SH-SY5Y (cell line): Measurements from ENCODE around the gene WDR70.

Source experiments
- GATA2 ChIP-seq: IDR thresholded peaks from 2 replicates; pipeline ENCODE4 v1.6.1; 2011; ENCODE audit warnings: mild to moderate bottlenecking, low read depth, low read length
- GATA3 ChIP-seq: IDR thresholded peaks from 2 replicates; pipeline ENCODE4 v1.6.1; 2011; ENCODE audit warnings: low read depth, mild to moderate bottlenecking, low read length, moderate library complexity

WDR70 gene

DNA sequence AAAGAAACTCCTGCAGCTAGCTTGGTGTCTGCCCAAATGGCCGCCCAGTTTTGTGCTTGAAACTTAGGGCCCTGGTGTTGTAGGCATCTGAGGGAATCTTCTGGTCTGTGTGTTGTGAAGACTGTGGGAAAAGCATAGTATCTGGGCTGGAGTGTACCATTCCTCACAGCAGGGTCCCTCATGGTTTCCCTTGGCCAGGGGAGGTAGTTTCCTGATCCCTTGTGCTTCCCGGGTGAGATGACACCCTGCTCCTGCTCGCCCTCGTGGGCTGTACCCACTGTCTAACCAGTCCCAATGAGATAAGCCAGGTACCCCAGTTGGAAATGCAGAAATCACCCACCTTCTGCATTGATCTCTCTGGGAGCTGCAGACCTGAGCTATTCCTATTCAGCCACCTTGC is 277.9 kb downstream of the WDR70 start:
- TF ChIP-seq GATA2 (no peak), GATA3 (no peak)

DNA sequence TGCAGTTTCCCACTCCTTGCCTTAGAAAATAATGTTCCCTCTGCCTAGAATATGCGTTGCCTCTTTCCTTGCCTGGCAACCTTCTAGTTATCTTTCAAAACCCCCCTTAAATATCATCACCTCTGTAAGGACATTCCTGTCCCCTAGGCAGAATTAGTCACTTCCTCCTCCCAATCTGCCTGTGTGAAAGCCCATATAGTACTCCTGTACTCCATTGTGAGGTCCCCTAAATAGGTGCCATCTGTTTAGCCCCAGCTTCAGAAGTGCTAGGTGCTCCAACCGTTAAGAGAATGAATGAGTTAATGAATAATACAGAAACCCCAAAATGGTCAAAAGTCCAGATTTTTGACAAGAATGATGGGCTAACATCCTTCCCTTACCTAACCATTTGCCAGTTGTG is 279.3 kb downstream of the WDR70 start:
- TF ChIP-seq GATA3 (no peak), GATA2 (no peak)

GRCh38 chr5:37660319-37660718 is 281.2 kb downstream of the WDR70 start:
- TF ChIP-seq GATA2 = no peak
- no peak for TF ChIP-seq GATA3

GRCh38 chr5:37661227-37661920 is 282.3 kb downstream of the WDR70 start:
- TF ChIP-seq GATA2 (peak; percentile 15; the same call in 1 of the 2 replicates), GATA3 (no peak)

DNA sequence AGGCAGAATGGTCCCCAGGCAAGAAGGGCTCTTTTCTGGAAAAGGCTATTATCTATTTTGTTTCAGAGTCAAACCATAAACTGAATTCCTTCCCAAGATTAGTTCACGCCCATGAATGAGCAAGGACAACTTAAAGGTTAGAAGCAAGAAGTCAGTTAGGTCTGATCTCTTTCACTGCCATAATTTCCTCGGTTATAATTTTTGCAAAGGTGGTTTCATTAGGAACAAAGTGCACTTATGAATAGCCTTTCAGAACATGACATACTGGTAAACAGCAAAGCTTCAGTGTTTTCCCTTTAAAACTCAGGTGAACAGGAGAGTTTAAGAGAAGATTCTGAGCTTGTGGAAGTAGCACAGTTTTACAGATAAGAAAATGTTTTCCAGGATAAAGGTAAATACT is 282.8 kb downstream of the WDR70 start:
- TF ChIP-seq GATA2 = no peak
- no peak for TF ChIP-seq GATA3

DNA sequence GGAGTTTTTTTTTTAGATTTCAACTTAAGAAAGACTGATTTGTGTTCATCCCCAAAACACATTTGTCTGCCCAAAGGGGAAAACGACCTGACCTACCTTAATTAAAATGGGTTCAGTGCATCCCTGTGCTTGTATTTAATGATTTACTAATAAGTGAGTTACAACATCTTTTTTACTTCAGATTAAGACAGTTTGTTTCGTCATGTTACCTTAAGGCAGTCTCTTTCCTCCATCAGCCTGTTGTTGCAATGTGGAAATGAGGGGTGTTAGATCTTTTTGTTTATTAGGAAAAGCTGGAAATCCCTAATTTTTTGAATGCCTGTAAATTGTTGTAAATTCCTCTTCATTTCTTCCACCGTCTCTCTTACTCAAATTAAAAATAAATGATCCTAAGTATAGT is 283.2 kb downstream of the WDR70 start:
- no peak for TF ChIP-seq GATA2
- TF ChIP-seq GATA3 = no peak

- TF ChIP-seq GATA2 (no peak), GATA3 (no peak)
Observed at GRCh38 chr5:37662789-37663485, 283.8 kb downstream of the WDR70 start.

DNA sequence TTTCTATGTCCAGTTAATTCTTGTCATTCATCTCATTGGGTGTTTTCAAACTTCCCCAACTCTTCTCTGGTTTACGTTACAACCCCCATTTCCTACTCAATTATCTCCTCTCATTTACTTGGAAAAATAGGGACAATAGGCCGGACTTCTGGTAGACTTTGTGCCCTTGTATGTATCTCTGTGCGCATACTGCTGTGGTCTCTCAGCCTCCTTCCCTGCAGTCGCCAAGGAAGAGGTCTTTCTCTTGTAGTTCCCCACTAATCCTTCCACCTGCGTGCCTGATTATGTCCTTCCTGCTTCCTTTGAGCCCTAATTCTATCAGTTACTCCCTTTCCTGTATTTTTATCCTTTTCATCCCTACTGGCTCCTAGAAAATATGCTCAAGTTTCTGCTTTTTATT is 284.4 kb downstream of the WDR70 start:
- no peak for TF ChIP-seq GATA3
- TF ChIP-seq GATA2 = no peak

DNA sequence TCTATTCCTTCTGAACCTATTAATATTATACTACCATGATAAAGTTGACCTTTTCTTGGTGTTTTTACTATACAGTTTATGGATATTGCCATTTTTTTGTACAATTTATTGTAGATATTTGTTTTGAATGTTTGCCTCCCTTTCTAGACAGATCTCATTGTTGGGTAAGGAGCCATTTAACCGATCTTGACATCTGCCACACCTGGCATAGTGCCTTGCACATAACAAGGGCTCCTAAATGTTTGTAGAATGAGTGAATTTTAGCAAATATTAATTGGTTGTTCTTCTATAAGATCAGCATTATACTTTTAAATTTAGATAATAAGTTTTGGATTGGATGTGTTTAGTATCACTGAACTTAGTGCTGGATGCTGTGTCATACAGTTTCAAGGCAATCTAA is 285.4 kb downstream of the WDR70 start:
- TF ChIP-seq GATA2 (no peak), GATA3 (no peak)

- no peak for TF ChIP-seq GATA2
- no peak for TF ChIP-seq GATA3
Observed at GRCh38 chr5:37665272-37665671, 286.2 kb downstream of the WDR70 start.

GRCh38 chr5:37665889-37666288 is 286.8 kb downstream of the WDR70 start:
- no peak for TF ChIP-seq GATA2
- no peak for TF ChIP-seq GATA3

- no peak for TF ChIP-seq GATA2
- TF ChIP-seq GATA3 = no peak
Observed at GRCh38 chr5:37667430-37667829, 288.3 kb downstream of the WDR70 start.

- TF ChIP-seq GATA2 (no peak), GATA3 (no peak)
Observed at GRCh38 chr5:37667846-37668245, 288.7 kb downstream of the WDR70 start.

DNA sequence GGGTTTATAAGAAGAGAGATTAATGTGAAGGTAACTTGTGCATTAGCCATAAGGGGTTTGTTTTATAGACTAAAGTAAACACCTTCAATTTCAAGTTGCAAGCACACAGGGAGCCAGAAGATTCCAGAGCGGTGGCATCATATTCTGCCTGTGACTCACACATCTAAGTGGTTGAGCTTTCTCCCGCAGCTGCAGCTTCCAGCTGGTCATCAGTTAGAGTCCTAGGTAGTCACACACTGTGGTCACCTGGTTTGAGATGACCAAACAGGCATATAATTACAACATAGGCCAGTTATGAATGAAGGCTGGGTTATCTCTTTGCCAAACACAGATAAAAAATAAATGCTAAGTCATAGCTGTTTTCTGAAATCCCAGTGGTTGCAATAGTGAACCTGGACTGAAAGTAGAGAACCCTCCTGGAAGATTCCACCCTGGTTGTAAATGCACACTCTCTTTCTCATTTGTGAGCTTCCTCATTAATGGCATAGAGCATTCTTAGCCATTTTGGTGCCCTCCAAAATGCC is 289.5 kb downstream of the WDR70 start:
- TF ChIP-seq GATA3 (no peak), GATA2 (no peak)

DNA sequence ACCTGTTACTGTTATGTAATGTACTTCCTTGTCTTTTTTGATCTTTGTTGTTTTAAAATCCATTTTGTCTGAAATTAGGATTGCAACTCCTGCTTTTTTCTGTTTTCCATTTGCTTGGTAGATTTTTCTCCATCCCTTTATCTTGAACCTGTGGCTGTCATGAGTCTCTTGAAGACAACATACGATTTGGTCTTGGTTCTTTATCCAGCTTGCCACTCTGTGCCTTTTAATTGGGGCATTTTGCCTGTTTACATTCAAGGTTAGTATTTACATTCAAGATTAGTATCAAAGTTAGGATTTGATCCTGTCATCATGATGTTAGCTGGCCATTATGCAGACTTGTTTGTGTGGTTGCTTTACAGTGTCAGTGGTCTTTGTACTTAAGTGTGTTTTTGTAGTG is 304.0 kb downstream of the WDR70 start:
- no peak for TF ChIP-seq GATA3
- no peak for TF ChIP-seq GATA2
